Right kidney (tissue), 9 donors: ENCODE measurements around the gene MON1B.
"Not testable (repeated sequence)": the region's sequence is repeated elsewhere in the genome, so short reads cannot be mapped to it uniquely, and the experiment has no call there.

Experiments used
- DNase-seq: peaks from one replicate; pipeline ENCODE4 v3.0.0-alpha.2; 2016
- long read RNA-seq, 8 donors: transcript quantifications; one replicate each; lab custom pipeline, GENCODE V29; 2026

MON1B gene
- long read RNA-seq, donor 1, full-length matches to known transcripts: 10 of 10 reads
- long read RNA-seq, donor 1, partial matches to known transcripts: 0 of 10 reads
- long read RNA-seq, donor 1, other reads (novel, unspliced or antisense): 0 of 10 reads
- long read RNA-seq, donor 2, full-length matches to known transcripts: 6 of 6 reads
- long read RNA-seq, donor 2, partial matches to known transcripts: 0 of 6 reads
- long read RNA-seq, donor 2, other reads (novel, unspliced or antisense): 0 of 6 reads
- long read RNA-seq, donor 3, full-length matches to known transcripts: 2 of 2 reads
- long read RNA-seq, donor 3, partial matches to known transcripts: 0 of 2 reads
- long read RNA-seq, donor 3, other reads (novel, unspliced or antisense): 0 of 2 reads
- long read RNA-seq, donor 4, full-length matches to known transcripts: 14 of 14 reads
- long read RNA-seq, donor 4, partial matches to known transcripts: 0 of 14 reads
- long read RNA-seq, donor 4, other reads (novel, unspliced or antisense): 0 of 14 reads
- long read RNA-seq, donor 5, full-length matches to known transcripts: 4 of 4 reads
- long read RNA-seq, donor 5, partial matches to known transcripts: 0 of 4 reads
- long read RNA-seq, donor 5, other reads (novel, unspliced or antisense): 0 of 4 reads
- long read RNA-seq, donor 6, full-length matches to known transcripts: 5 of 5 reads
- long read RNA-seq, donor 6, partial matches to known transcripts: 0 of 5 reads
- long read RNA-seq, donor 6, other reads (novel, unspliced or antisense): 0 of 5 reads
- long read RNA-seq, donor 7: 0 reads
- long read RNA-seq, donor 8, full-length matches to known transcripts: 9 of 9 reads
- long read RNA-seq, donor 8, partial matches to known transcripts: 0 of 9 reads
- long read RNA-seq, donor 8, other reads (novel, unspliced or antisense): 0 of 9 reads

DNA sequence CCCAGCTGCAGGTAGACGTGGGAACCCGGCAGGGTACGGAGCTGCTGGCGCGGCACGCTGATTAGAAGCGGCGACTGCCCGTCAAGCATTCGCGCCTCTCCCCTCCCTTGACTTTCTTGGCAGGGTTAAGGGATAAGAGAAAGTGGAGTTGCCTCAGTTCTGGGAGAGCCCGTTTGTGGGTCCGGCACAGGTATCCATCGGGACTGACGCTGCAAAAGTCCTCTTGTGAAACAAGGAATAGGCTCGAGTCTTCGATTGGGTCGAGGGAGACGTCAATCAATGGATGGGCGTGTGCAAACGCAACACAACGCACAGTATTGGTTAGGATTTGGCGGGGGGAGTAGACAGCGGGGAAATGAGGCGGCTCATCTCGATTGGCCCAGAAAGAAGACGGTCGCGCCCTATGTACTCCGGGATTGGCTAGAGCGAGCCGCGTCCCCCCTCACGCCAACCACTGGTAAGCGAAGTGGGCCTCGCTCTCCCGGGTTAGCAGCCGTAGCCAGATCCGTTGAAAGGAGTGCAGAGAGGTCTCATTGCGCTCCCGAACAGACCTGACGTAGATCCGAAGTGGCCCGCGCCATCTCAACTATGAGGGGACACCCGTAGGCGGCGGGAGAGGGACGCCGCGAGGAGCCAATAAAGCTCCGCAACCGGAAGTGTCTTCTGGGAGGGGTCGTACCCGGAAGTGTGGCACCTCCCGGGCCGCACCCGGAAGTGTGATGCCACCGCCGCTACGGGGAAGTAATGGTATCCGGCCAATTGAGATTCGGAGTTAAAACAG, at the start of gene MON1B:
Gene MON1B, plus strand, starts transcription at position 713 of the 781 bp plus-strand sequence. CDS start 296 bp downstream, outside the sequence.
- peak; percentile 96 for DNase-seq

DNA sequence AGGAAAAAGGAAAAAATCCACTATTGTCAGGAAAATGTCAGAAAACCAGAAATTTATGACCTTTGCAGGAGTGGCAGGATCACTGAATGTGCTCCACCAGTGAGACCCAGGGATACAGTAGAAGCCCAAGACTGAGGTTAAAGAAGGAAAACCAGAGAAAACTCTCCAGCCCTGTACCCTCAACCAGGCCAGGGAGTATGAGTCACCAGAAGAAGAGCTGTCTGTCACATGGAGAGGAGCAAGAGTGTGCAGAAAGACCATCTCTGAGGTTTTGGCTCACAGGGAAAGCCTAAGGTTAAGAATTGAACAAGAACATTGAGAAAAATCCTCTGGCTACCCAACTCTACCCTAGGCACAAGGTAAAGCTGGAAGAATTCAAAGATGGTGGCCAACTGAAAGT, 47.6 kb upstream of the MON1B start:
- DNase-seq: no peak

DNA sequence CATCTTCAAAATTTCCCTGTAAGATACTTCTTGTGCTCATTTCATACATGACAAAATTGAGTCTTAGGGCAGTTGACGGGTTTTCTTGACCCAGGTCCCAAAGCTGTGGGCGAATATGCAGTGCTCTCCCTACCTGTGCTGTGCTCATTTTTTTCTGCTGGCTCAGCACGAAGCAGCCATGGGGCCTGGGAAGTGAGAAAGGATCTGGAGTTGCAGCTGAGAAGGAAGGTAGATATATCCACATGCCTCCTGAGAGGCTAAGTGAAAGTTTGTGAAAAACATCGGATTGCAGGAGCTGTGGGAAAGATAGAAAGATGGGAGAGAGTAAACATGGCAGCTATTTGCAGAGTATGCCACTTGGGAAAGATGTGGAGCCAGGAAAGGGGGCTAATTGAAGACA, 42.9 kb upstream of the MON1B start:
- no peak for DNase-seq

DNA sequence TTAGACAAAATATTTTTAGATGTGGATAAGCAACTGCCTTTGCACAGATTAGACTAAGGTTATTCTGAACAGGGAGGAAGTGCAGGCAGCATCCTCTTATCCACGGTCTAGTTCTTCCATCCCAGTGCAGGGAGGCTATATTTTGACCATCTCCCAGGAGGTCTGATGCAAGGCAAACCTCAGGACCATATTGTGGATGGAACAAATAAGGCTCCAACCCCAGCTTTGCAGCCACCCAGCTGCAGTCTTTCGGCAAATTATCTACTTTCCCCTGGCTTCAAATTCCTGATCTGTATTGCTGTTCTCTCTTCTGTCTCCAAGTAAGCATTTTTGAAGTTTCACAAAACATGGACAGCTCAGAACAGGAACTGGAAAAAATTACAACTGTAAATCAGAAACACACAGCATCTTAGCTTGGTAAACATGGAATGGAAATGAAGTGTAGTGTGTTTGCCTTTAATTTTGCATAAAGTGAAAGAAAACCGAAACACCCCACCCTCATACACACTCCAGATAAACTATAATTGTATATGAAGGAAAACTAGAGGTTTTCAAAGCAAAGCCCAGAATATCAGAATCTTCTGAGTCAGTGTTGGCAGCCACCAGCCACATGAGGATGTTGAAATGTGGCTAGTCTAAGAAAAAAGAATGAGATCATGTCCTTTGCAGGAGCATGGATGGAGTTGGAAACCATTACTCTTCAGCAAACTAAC, 33.5 kb upstream of the MON1B start:
- DNase-seq: no peak

DNA sequence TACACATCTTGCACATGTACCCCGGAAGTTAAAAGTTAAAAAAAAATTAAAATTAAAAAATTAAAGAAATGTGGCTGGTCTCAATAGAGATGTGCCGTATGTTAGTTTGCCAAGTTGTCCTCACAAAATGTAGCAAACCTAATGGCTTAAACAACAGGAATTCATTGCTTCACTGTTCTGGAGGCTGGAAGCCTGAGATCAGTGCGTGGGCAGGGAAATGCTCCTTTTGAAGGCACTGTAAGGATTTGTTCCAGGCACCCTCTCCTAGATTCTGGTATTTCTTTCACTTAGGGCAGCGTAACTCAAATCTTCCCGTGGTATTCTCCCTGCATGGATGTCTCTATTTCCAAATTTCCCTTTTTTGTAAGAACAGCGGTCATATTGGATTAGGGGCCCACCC, 32.7 kb upstream of the MON1B start:
- no peak for DNase-seq

DNA sequence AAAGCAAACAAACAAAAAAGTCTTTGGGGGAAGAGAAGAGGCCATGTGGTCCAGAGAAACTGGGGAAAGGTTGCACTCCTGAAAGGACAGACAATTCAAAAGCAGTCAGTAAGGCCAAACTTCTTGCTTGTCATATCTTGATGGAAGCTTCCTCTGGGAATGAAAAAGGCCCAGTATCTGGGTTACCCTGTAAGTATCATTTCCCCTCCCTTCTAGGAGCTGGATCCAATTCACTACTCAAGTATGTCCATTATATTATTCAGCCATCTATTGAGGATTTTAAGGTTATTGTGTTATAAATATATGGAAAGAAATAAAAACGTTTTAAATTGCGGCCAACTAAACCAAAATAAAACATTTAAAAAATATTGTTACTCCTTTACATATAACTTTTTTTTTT, 26.0 kb upstream of the MON1B start:
- no peak for DNase-seq

DNA sequence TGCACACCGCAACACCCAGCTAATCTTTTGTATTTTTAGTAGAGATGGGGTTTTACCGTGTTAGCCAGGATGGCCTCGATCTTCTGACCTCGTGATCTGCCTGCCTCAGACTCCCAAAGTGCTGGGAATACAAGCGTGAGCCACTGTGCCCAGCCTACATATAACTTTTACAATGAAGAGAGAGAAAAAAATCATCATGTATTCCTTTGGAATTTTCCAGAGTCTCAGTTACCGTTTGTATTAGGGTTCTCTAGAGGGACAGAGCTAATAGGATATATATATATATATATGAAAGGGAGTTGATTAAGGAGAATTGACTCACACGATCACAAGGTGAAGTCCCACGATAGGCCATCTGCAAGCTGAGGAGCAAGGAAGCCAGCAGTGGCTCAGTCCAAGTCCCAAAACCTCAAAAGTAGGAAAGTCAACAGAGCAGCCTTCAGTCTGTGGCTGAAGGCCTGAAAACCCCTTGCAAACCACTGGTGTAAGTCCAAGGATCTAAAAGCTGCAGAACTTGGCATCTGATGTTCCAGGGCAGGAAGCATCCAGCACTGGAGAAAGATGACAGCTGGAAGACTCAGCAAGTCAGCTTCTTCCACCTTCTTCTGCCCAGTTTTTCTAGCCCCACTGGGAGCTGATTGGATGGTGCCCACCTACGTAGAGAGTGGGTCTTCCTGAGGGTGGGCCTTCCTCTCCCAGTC, 25.3 kb upstream of the MON1B start:
- not testable (repeated sequence) for DNase-seq

DNA sequence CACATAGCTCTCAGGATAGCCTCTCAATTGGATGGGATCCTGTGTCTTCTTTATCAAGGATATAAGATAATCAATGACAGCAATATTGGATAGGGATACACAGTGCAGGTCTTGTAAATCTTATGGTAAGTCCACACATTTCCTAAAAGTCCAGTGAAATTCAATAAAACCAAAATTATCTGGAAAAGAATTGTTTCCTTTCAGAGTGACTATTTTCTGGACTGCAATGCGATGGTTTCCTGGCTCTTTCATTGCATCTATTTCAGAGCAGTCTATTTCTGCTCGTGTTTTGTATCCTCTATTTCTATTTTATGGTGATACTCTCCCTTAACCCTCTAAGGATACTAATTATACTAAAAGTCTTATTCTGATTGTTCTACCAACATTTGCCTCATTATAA, 24.3 kb upstream of the MON1B start:
- no peak for DNase-seq

DNA sequence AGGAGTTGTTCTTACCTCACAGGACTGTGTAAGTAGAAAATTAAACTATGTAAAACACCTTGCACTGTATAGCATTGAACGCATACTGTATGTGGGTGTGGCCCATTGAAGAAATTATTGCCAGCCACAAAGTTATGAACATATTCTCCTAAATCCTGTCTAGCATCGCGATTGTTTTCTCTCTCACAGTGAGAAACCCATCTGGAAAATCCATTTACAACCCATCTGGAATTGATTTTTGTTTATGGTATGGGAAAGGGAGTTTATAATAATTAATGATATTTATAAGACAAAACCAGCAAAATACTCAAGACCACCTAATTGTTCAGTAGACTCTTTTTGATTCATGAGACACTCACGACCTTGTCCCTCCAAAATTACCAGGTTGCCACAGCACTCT, 22.1 kb upstream of the MON1B start:
- no peak for DNase-seq

DNA sequence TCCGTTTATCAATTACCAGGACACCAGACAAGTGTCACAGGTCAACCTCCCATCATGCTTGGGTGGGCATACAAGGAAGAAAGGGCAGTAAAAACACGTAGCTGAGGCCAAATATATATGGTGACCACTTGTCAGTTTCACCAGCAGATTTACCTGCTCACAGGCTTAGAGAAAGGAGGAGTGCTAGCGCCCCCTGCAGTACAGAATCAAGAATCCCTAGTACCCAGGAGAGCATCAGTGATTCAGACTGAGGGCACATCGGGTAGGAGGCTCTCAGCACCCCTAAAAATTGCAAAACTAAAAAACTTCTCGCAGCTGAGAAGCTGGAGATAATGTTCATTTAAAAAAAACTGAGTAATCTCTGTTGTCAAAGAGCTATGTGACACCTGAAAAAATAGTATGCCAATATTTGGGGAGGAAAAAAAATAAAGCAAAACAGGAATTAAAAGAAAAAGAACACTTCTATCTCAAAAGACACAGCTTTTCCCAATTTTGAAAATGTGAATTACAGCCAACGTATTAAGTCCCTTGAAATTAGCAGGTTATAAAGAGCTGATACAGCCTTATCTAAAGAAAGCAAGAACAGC, 21.2 kb upstream of the MON1B start:
- DNase-seq: peak; percentile 12

DNA sequence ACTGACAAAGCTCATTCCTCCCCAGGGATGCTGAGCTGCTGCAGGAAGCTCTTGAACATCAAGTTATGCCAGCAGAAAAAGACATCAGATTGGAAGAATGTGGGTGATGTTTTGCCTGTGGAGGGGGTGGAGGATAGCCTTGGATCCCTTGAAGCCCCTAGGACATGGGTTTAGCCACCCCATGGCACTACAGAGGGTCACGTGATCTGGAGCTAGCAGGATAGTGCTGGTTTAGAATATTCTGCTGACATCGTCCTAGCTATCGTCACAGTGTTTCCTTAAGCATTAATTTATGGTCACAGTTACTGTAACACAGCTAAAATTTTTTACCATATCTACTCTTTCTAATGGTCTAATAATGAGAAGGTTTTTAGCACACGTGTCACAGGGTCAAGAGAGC, 20.2 kb upstream of the MON1B start:
- DNase-seq: no peak

DNA sequence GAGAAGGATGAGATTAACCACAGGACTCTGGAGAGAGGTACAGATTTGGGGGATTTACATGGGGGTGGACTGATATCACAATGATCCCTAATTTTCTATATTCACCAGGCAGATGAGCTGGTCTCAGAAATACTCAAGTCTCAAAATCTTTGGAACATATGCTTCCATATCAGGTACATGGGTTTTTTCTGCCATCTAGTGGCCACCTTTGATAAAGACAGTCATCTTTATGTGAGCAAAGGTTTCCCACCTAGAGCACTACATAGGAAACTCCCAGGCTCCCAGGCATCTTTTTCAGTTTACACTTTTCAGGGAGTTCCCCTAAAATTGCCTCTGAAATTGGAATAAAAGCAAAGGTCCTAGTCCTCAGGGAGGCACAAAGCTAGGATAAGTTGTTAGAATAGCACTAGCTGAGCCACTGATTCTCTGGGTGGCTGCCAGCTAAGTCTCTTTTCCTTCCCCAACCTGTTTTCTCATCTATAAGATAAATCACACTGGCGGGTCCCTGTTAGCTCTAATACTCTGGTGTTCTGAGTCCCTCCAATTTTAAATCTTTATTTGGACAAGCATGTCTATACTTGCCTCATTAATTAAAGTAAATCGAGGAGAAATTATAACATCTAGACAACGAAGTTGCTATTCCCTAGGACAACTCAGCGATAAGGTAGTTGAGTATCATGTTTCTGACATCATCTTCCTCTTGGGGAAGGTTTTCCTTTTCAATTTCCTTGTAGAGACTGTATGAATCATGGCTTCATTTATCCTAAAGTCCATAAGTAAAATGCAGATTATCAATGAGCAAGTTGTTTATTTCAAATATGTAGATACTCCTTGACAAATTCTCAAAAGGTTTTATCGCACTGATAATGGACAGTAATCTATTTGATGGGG, 19.0 kb upstream of the MON1B start:
- peak; percentile 15 for DNase-seq

DNA sequence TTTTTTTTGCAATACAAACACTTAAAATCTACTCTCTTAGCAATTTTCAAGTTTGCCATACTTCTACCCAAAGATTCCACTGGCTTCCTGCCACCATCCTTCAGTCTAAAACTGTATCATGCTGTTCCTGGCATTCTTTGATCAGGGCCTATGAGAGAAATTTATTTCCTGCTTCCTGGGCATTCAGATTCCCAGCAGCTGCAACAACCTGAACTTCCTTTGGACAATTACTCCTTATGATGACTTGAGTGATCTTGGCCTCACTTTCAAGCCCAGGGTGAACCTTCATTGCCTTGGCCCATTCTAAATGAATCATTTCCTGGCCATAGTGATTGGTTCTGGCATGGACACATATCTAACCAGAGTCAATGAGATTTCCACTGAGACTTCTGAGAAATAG, 18.0 kb upstream of the MON1B start:
- DNase-seq: no peak

DNA sequence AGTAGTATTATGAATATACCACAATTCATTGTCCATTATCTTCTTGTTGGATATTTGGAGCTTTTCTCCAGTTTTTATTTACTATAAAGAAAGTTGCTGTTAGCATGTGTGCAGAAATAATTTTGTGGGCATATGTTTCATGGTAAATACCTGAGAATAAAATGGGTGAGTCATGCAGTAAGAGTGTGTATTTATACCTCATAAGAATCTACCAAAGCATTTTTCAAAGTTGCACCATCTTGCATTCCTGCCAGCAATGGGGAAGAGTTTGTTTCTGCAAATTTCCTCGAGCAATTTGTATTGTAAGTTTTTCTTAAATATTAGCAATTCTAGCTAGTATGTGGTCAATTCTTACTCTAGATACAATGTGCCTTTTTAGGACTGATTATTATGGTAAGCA, 7.9 kb upstream of the MON1B start:
- DNase-seq: no peak

DNA sequence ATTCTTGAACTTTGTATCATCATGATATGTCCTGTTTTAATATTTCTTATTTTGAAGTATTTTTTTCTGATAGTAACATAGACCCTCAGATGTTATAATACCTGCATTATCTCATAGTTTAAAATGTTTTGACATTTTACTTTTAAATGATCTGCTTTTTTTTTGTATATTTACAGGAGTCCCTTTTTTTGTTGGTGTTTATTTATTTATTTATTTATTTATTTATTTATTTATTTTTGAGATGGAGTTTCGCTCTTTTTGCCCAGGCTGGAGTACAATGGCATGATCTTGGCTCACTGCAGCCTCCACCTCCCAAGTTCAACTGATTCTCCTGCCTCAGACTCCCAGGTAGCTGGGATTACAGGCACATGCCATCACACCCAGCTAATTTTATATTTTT, 4.7 kb upstream of the MON1B start:
- not testable (repeated sequence) for DNase-seq

DNA sequence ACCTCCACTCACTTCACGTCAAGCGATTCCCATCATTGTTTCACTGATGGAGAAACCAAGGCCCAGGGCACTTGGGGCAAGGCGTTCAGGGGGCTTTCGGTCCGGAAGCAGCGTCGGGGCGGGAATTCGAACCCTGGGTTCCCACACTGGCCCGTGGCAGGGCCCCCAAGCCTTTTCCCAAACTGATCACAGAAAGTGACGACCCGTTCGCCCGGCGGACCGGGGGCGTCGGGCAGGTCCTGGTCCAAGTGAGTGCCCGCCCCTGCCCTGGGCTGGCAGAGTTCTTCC, 856 bp upstream of the MON1B start:
- DNase-seq: no peak

DNA sequence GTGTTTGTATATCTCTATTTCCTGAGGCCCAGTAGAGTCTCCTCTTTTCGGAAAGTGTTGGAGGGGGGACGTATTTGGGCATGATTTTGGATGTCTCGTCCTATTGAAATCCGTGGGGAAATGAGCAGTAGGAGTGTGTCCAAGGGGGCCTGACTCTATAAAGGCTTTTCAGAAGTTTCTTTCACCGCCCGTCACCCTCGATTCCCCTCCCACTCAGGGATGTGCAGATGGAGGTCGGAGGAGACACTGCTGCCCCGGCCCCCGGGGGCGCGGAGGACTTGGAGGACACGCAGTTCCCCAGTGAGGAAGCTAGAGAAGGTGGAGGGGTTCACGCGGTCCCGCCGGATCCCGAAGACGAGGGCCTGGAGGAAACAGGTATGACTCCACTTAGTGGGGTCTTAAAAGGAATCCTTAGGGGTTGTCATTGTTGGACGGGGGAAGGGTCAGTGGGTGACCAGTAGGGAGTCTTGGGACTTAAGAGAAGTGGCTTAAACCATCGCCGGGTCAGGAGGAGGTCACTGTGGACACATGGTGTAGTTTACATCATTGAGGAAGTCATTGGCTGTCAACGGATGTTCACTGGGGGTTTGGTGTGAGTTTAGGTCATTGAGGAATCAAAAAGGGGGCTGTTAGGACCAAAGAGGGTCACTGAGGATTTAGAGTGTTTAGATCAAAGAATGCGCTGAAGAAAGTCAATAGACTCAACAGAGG, 424 bp downstream of the MON1B start:
- DNase-seq: no peak

DNA sequence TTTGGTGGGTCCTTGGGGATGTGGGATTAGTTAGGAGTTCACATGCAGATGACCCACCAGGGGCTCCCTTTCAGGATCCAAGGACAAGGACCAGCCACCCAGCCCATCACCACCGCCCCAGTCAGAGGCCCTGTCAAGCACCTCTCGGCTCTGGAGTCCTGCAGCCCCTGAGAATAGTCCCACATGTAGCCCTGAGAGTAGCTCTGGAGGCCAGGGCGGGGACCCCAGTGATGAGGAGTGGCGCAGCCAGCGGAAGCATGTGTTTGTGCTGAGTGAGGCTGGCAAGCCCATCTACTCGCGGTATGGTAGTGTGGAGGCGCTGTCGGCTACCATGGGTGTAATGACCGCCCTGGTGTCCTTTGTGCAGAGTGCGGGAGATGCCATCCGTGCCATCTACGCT, 2.4 kb downstream of the MON1B start:
- no peak for DNase-seq
